Panc1 (cell line): ENCODE measurements around the gene ERBB2. TPM values are rescaled to one million over a fixed set of nuclear protein-coding genes. Genes with fewer than 3 reads are reported as not detected.

Source experiments
- ATAC-seq: fragments of 200-7000 bp; cut with Tn5 transposase; 2 replicates; pipeline ENCODE4 v1.9.1; 2020; ENCODE audit warnings: mild to moderate bottlenecking, moderate library complexity
- BruUV-seq: library from RNA; stranded (reverse); fragments of 400-500 nt; replicated peaks from 2 replicates; lab custom pipeline; 2021; lab: Mats Ljungman, UMichigan
- CTCF ChIA-PET: fragments of 300-600 bp; sonication (Branson Sonifier 250); formaldehyde crosslinking; loops from one replicate; lab custom pipeline; 2022; ENCODE audit warnings: antibody characterized with exemption; lab: Charles Lee
- POLR2A ChIA-PET: fragments of 300-600 bp; sonication (Branson Sonifier 250); formaldehyde crosslinking; loops from one replicate; lab custom pipeline; 2022; ENCODE audit warnings: antibody characterized with exemption; lab: Charles Lee
- DNase-seq: peaks from one replicate; pipeline ENCODE4 v3.0.0-alpha.2; 2010; ENCODE audit warnings: low read depth, low spot score
- H3K27ac ChIP-seq: 2 replicates; pipeline ENCODE4 v1.5.1; 2011; ENCODE audit warnings: mild to moderate bottlenecking, low read length, inconsistent platforms
- H3K27me3 ChIP-seq: fragments of 200-500 bp; sonication (Bioruptor generic); 2 replicates; pipeline ENCODE4 v1.6.0; 2014; ENCODE audit warnings: low read length, inconsistent platforms; ENCODE audit not compliant: control insufficient read depth, insufficient read depth
- H3K36me3 ChIP-seq: fragments of 200-500 bp; sonication (Bioruptor generic); 2 replicates; pipeline ENCODE4 v1.5.1; 2014; ENCODE audit warnings: inconsistent platforms, mild to moderate bottlenecking, low read length, moderate library complexity; ENCODE audit not compliant: control insufficient read depth, insufficient read depth
- H3K4me1 ChIP-seq: 2 replicates; pipeline ENCODE4 v1.5.1; 2011; ENCODE audit warnings: inconsistent platforms, mild to moderate bottlenecking, low read length, moderate library complexity; ENCODE audit not compliant: control insufficient read depth, insufficient read depth
- H3K4me3 ChIP-seq, 2 experiments: 2 replicates each; pipeline ENCODE4 v1.5.1; 2011 to 2012; ENCODE audit warnings: low read depth in 2 of 2, low read length in 2 of 2, mild to moderate bottlenecking in 2 of 2, inconsistent platforms in 1 of 2, moderate library complexity in 1 of 2
- H3K9me3 ChIP-seq: fragments of 200-500 bp; sonication (Bioruptor generic); 2 replicates; pipeline ENCODE4 v1.5.1; 2014; ENCODE audit warnings: low read depth, mild to moderate bottlenecking, inconsistent platforms, low read length, moderate library complexity; ENCODE audit not compliant: control insufficient read depth, insufficient read depth
- CTCF ChIP-seq: fragments of 450-650 bp; IDR thresholded peaks from 2 replicates; pipeline ENCODE4 v1.5.1; 2017; ENCODE audit warnings: mild to moderate bottlenecking
- POLR2AphosphoS5 ChIP-seq: IDR thresholded peaks from 2 replicates; pipeline ENCODE4 v1.6.1; 2012; ENCODE audit warnings: mild to moderate bottlenecking, low read depth, low read length, moderate library complexity
- REST ChIP-seq, 2 experiments: IDR thresholded peaks; 2 replicates each; pipeline ENCODE4 v1.6.1; 2011 to 2012; ENCODE audit warnings: low read depth in 2 of 2, control low read depth in 1 of 2, low read length in 1 of 2, mild to moderate bottlenecking in 1 of 2, moderate library complexity in 1 of 2; ENCODE audit not compliant: insufficient read depth in 1 of 2
- SIN3A ChIP-seq: IDR thresholded peaks from 2 replicates; pipeline ENCODE4 v1.6.1; 2012; ENCODE audit warnings: low read depth, mild to moderate bottlenecking, low read length, moderate library complexity, borderline replicate concordance; ENCODE audit not compliant: insufficient read depth
- TCF7L2 ChIP-seq: IDR thresholded peaks from 2 replicates; pipeline ENCODE4 v1.6.1; 2011; ENCODE audit warnings: mild to moderate bottlenecking, low read depth, low read length, inconsistent platforms
- in situ Hi-C: cut with HindIII; loops from 2 replicates; pipeline ENCODE4 v1.10.0; 2016; ENCODE audit warnings: low sequenced_read_pairs, low pct_unique_long_range_greater_than_20kb
- intact Hi-C: fragments of 100-400 bp; cut with micrococcal nuclease; formaldehyde crosslinking; loops from one replicate; pipeline ENCODE4 v1.10.0; 2022; ENCODE audit not compliant: unreplicated experiment
- total RNA-seq: library from RNA; stranded (reverse); gene quantifications from one replicate; pipeline ENCODE4 v1.2.1, GENCODE V29; 2021; ENCODE audit not compliant: unreplicated experiment

ERBB2 gene
- total RNA-seq, 1 experiment from 2014 or later, result 68.6 TPM

- ATAC-seq (no peak), DNase-seq (no peak)
- no peaks in the 10 kb centered on the region for H3K9me3 ChIP-seq
- no peaks in the 10 kb centered on the region for H3K27me3 ChIP-seq
- TF ChIP-seq TCF7L2 (no peak), SIN3A (no peak)
- H3K4me3 ChIP-seq, result no peak overlapping the region
- CTCF ChIA-PET, result no interaction called here
- H3K36me3 ChIP-seq, result no peaks in the 10 kb centered on the region
- H3K4me1 ChIP-seq, result peaks cover 5% of the 10 kb centered on the region; the same call in 1 of the 2 replicates
- no peak overlapping the region for H3K27ac ChIP-seq
- no TSS peak for BruUV-seq
- in situ Hi-C loops, result no loop called here
- POLR2A ChIA-PET, result no interaction called here
- intact Hi-C loops, result no loop called here
Observed at GRCh38 chr17:39677542-39678339, 22.1 kb upstream of the ERBB2 start.

- in situ Hi-C loops, result no loop called here
- POLR2A ChIA-PET, result no interaction called here
- Histone ChIP-seq H3K4me1 (peaks cover 5% of the 10 kb centered on the region; the same call in 1 of the 2 replicates), H3K9me3 (no peaks in the 10 kb centered on the region), H3K36me3 (no peaks in the 10 kb centered on the region), H3K27me3 (no peaks in the 10 kb centered on the region), H3K27ac (no peak overlapping the region), H3K4me3 (no peak overlapping the region)
- TF ChIP-seq TCF7L2 (no peak), SIN3A (no peak), CTCF (no peak), POLR2AphosphoS5 (no peak), REST (IDR thresholded peaks at IDR 0.05; ENCODE audit: insufficient read depth in 1 of 2, low read depth in 2 of 2, low read length in 1 of 2) (no peak)
- ATAC-seq, result no peak
- CTCF ChIA-PET, result no interaction called here
- no TSS peak for BruUV-seq
- no peak for DNase-seq
- intact Hi-C loops, result no loop called here
Observed at GRCh38 chr17:39678340-39679116, 21.3 kb upstream of the ERBB2 start.
